GM19372 (cell line): ENCODE data around the gene TMEM47.

ENCODE experiments used
- ATAC-seq: cut with Tn5 transposase; IDR thresholded peaks from one replicate; pipeline ENCODE4 v1.9.1; 2021; ENCODE audit warnings: mild to moderate bottlenecking, low read depth, moderate library complexity; ENCODE audit not compliant: unreplicated experiment

Gene TMEM47

DNA sequence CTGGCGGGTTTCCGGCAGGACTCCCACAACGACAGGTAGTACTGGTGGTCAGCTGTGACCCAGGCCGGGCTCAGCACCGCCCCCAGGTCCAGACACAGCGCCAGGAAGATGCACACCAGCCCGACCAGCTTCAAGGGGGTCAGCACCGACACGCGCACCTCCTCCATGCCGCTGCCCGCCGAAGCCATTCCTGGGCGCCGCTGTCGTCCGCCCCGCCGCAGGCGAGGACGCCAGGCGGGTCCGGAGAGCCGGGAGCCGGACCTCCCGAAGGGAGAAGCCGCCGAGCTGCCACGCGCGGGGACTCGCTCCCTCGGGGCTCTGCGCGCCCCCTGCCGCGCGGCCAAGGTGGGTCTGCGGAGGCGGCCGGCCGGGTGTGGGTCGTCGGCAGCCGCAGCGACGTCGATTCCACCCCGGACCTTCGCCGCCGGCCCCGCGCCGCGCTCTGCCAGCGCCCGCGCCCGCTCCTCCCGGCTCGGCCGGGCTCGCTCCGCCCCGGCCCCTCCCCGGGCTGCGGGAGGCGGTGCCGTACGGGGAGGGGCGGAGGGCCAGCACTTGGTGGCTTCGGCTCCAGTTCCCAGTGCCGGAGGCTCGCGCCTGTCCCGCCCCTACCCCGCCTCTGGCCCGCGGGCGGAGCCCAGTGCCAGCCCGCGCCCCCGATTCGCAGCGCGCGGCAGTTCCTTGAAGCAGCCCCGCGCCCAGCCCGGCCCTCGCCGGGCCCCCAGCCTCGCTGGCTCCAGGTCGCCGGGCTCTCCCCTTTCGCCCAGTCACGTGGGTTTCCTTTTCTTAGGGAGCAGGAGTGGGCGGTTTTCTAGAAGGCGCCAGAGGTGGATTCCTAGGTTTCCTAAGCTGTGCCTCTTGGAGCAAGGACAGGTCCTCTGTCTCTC, at the start of gene TMEM47:
Gene TMEM47, minus strand, starts transcription at position 444 of the 884 bp plus-strand sequence. Its CDS starts 256 bp downstream, at position 188.
- no peak for ATAC-seq

DNA sequence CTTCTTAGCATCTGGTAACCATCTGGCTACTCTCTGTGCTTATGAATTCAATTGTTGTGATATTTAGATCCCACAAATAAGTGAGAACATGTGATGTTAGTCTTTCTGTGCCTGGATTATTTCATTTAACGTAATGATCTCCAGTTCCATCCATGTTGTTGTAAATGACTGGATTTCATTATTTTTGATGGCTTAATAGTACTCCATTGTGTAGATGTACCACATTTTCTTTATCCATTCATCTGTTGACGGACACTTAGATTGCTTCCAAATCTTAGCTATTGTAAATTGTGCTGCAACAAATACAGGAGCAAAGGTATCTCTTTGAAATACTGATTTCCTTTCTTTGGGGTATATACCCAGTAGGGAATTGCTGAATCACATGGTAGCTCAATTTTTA, 30.0 kb upstream of the TMEM47 start:
- ATAC-seq = no peak

DNA sequence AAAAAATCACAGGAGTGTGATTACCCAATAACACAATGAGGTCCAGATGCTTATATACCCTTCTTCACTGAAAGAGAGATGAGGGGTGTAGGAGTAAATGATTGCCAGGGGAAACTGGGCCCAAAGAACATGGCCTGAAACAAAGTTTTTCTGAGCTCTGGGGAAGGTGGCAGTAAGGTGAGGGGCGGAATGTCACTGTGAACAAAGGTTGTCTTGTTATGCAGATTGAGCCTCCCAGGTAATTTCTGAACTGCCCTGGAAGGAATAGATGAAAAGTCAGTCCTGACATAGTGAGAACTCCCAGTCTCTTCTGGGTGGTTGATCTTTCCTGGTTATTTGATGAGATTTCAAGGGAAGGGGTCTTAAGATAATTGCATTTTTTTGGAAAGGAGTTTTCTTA, 2.5 kb upstream of the TMEM47 start:
- ATAC-seq = no peak

DNA sequence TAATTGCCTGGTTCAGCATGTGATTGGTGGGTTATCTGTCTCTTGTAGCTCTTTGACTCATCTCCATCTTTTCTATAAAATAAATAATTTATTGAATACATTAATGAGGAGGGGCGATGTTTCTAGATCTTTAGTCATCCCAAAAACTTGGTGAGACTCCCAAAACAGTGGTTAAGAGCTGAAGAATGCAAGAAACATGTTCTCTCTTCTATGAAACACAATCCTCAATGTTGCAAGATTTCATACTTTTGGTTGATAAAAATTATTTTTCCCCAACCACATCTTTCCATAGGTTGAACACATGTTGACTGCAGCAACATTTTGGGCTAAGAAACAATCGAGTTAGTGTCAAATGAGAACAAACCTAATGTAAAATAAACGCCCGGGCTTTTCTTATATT, 1.2 kb upstream of the TMEM47 start:
- ATAC-seq = no peak

DNA sequence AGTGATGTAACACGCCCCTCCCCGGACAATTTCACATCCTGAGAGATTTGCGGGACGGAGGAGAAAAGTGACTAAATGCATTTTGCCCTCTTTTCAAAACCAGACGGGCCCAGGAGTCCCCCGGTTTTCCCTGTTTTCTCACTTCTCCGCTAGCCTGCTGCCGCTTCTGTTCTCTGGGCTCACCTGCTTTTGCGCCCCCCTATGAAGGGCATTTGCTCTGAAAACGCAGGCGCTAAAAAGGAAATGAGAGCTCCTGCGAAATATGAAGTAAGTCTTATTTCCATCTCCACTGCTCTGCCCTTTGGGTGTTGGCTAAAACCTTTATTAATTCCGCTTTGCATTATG, 613 bp upstream of the TMEM47 start:
- no peak for ATAC-seq

DNA sequence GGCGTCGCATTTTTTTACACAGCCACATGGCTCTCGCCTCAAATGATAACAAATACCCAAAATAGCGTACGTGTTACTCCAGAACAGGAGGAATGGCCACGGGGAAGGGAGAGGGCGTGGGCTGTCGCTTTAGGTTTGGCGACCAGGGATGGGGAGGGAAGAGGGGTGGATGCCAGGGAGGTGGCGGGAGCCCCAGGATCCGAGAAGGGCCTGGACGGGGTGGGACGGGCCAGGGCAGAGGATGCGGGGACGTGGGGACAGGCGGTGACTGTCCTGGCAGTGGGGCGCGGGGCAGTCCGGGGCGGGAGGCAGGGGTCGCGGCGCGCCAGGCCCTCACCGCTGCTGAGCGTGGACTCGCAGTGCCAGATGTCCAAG, 631 bp downstream of the TMEM47 start:
- no peak for ATAC-seq

DNA sequence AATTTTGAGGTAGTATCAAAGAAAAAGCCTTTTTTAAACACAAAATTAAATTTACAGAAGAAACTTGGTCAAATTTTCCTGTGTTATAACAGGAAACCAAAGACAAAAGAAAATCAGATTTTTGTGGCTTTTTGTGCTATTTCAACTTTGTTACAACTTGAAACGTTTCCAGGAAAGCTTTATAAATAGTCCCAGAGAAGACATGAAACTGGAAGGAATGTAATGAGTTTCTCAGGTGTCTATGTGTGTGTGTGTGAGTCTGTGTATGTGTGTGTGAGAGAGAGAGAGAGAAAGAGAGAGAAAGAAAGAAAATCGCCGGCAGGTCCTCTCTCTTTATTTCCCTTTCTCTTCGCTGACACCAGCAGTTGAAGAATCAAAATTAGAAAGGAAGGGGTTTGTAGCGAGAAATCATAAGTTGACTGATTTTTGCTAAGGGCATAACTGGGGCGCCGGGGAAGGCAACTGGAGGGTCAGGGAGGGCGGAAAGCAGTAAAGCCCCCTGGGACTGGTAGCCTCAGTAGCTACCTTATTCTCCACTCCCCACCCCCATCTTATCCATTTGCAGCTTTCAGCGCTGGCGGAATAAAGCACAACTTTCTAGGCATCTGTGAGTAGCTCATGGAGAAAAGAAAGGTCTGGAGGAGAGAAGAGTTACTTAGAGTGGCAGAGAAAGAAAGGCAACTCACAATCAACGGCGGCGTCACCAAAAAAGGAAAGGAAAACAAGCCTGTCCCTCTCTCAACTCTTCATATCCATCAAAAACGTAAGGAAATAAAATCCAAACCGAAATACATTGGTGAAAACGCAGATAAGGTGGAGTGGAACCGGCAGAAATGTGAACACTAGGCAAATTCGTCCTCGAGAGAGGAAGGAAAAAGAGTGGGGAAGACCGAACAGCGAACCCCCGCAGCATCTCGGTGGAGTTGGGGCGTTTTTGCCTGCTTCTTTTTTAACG, 1.3 kb downstream of the TMEM47 start:
- no peak for ATAC-seq

DNA sequence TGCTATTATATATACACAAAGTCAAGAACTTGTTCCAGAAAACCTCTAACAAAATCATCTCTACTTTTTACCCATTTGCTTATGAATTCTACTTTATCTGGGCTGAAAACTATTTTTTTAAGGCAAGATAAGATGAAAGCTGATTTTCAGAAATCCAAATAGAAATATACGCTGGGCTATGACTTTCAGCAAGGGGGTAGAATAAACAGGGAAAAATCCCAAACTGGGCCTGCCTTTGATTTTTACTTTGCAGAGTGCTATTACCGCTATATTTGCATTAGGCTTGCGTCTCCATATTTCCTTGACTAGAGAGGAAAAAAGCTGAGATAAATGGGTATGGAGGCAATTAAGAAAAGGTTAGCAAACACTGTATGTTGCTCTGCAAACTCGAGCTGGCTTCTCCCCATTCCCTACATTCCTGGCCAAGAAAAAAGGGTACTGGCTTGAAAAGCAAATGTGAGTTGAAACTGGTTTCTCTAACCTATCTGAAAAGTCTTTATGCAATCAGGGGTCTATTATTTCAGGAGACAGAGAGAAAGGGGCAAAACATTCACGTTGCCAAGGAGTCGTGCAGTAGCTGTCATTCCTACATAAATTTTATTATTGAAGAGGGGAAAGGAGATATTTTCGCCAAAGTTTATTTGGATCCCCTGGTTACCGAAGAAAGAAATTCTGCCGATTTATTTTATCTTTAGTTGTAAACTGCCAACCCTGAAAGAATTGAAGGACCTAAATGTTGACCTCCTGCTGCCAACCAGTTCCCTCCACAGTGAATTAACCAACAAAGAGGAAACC, 2.2 kb downstream of the TMEM47 start:
- ATAC-seq = no peak

DNA sequence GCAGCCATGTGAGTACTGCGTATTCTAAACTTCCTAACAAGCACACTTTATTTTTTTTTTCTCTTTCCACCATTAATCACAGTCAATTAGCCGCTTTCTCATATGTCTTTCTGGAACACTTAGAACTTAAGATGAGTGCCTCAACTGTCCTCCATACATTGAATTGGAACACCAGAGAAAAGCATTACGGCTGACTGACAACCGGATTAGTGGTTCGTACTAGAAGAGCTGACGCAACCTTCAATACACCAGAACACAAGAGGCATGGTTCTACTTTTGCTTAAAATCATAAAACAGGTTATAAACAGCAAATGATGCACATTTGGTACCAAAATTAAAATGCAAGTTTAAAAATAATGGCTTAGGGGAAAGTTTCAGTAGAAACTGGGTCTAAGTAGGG, 3.3 kb downstream of the TMEM47 start:
- no peak for ATAC-seq

DNA sequence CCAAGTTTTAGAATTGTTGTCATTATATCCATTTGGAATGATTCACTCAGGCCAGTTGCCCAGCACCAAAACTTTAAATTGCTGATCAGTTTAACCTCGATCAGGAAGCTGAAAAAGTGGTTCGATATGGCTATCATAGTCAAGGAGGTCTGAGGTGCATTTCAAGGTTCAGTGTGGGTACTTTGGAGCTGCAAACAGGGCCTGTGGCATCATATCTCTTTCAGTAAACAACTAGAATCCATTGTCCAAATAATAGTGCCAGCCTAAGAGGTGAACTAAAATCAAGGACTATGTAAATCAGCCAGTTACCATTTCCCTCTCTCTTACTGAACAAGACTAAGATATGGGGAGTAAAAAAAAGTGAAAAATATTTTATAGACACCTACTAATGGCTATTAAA, 14.2 kb downstream of the TMEM47 start:
- ATAC-seq = no peak

DNA sequence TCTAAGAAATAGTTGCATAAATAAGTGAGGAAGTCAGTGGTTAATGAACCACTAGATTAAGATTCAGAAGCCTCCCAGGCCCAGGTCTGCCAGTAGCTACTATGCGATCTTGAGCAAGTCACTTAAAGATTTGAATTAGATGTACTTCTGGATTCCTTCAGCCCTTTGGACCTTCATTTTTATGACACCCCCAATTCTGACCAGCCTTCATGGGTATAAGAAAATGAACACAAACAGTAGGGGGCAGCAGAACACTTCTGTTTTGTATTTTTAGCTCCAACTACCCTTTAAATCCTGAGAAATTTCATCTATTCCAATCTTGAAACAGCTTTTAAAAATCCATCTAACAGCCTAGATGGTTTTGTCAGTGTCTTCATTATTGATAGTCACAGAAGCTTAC, 19.0 kb downstream of the TMEM47 start:
- ATAC-seq = no peak

DNA sequence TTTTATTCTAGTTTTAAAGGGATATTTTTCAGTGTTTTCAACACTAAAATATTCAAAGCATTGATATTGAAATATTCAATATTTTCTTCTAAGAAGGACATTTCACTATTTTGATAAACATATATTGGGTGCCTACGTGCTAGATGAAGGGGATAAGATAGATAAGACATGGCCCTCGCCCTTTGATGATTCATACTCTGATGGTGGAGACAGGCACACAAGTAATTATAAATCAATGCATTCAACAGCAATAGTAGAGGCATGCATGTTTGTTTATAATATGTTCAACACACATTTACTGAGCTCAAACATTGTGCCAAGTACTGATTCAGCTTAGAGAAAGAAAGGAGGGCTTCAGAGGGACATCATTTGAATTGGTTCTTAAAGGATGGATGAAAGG, 22.7 kb downstream of the TMEM47 start:
- no peak for ATAC-seq

DNA sequence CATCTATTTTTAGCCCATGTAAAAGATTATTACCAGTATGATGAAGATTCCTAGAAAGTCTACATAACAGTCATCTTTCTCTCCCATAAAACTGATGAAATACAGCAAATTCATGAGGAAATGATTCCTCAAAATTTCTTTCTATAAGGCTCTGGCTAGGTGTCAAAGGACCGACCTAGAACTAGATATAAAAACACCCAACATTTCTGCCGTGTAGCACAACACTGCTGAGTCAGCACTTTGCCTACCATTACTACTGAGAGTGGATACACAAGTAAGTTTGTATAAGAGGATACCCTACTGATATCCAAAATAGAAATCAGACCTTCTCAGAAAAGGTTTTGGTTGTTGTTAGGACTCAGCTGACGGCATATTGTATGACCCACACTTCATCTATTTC, 24.7 kb downstream of the TMEM47 start:
- no peak for ATAC-seq

DNA sequence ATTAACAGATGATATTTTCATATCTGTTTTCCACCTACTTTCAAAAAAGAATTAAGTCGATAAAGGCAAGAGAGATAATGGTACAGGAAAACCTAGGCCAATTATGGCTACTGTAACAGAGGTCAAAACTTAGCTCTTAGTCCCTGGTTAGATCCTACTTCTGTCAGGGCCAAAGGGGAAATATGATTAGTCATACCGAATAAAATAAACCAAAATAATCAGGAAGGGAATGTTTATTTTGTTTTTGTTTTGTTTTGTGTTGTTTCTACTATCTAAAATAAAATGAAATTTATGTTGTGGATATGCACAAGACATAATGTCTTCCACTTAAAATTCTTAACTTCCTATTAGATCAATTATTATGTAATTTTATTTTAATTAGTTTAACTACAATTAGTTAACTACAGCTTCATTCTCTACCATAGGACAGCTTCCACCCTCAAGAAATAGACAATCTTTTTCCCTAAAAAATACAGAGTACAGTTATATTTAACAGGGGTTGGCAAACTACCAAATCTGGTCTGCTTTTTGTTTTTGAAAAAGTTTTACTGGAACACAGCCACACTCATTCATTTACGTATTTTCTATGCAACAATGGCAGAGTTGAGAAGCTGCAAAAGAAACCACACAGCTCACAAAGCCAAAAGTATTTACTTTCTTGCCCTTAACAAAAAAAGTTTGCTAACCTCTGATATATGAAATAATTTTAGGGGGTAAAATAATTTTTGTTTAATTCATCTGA, 25.4 kb downstream of the TMEM47 start:
- ATAC-seq = no peak

DNA sequence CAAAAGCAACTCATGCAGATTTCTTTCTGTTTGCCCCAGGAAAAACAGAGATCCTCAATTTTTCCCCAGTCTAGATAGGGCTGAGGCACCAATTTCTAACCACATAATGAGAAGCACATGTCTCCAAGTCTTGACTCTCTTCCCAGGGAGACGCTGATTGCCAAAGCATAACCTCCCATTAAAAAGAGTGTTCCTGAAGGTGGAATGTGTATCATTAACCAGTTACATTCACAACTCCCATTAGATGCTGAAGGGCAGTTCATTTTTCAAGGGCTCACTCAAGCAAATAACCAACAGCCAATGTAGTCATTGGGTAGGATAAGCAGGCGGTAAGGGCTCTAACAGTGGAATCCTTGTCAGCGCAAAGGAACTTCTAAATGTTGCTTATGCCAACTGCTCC, 27.5 kb downstream of the TMEM47 start:
- no peak for ATAC-seq

DNA sequence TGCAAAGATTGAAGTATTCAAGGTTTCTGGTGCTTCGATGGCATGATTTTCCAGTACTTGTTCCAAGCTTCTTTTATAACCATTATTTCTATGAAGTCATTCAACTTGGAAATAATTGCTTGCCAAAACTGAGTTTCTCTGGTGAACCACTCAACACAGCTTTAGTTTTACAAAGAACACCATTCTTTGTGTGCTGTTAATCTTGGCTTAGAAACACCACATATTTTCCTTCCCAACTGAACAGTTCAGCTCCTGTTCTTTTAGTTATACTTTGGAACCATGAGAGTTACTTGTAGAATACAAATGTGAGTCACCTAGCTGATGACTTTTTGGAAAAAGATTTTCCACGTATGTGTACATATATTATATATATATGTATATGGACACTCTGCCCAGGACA, 32.7 kb downstream of the TMEM47 start:
- ATAC-seq = no peak

DNA sequence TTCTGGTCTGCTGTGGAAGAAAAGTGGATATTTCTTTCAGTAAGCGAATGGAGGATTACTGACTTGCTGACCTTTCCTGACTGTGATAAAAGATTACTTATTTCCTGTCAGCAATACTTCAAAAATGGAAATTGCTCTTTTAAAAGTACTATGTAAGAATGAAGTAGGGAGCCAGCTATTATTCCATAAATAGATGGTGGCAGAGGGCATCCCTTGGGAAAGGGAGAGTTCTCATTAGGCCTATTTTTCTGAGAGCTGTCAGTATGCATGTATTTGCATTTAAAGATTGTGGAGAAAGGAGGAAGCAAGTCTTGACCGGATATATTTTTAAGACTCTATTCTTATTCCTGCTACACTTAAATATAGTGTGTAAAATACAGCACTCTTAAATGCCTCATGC, 37.2 kb downstream of the TMEM47 start:
- ATAC-seq = no peak

DNA sequence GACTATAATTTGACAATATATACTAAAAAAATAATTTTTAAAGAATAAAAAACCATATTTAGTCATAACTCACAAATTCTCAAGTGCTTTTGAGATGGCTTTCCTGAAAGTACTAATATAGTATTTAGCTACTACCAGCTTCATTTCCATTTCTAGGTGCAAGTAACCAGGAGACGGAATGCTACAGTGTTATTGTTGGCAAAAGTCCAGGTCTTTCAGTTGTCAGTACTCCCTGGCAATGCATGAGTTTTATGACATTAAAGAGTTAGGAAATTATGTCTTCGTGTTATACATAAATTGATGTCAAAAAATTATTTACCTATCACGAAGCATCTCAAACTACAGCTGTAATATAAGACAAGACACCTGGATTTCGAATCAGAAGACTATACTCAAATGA, 45.0 kb downstream of the TMEM47 start:
- ATAC-seq = no peak

DNA sequence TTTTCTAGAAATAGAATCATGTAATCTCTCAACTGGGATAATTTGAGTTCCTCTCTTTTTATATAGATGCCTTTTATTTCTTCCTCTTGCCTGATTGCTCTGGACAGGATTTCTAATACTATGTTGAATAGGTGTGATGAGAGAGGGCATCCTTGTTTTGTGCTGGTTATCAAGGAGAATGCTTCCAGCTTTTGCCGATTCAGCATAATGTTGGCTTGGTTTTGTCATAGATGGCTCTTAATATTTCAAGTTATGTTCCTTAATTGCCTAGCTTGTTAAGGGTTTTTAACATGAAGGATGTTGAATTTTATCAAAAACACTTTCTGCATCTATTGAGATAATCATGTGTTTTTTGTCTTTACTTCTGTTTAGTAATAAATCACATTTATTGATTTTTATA, 58.7 kb downstream of the TMEM47 start:
- ATAC-seq = no peak

DNA sequence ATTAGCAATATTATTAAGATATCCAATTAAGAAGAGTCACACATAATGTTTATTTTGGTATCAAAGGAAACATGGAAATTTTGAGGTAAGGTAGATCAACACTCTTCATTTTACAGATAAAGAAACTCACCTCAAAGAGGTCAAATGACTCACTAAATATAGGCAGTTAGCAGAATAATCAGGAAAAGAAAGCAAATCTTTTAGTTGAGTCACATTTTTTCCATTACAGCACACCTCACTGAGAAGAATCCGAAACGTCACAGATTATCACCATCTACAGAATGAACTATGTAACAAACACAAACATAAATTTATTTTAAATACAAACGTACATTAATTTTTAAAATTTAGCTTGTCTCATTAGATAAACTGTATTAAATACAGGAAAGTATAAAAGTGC, 70.1 kb downstream of the TMEM47 start:
- ATAC-seq = no peak
